HG02610 (cell line): ENCODE measurements around the gene GPX2.
A peak's percentile ranks its signal among the peaks of the same experiment; 100 is the strongest.
"Not testable (repeated sequence)": the region's sequence is repeated elsewhere in the genome, so short reads cannot be mapped to it uniquely, and the experiment has no call there.

Source experiments
- ATAC-seq: cut with Tn5 transposase; IDR thresholded peaks from one replicate; pipeline ENCODE4 v1.9.1; 2021; ENCODE audit warnings: mild to moderate bottlenecking, moderate library complexity; ENCODE audit not compliant: unreplicated experiment

GPX2 gene

DNA sequence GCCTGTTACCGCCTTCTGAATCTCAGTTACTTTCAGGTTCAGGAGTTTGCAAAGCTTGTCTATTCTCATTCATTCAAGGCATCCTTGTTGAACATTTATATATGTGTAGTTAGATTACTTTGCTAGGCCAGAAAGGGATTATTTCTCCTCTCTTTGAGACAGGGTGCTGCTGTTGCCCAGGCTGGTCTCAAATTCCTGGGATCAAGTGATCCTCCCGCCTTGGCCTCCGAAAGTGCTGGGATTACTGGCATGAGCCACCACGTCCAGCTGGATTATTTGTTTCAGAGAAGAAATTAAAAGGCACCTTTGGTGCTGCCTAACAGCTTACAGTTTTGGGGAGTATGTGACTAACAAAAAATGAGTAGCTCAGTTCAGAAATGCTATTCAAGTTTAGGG is 27.5 kb downstream of the GPX2 start:
- no peak for ATAC-seq

DNA sequence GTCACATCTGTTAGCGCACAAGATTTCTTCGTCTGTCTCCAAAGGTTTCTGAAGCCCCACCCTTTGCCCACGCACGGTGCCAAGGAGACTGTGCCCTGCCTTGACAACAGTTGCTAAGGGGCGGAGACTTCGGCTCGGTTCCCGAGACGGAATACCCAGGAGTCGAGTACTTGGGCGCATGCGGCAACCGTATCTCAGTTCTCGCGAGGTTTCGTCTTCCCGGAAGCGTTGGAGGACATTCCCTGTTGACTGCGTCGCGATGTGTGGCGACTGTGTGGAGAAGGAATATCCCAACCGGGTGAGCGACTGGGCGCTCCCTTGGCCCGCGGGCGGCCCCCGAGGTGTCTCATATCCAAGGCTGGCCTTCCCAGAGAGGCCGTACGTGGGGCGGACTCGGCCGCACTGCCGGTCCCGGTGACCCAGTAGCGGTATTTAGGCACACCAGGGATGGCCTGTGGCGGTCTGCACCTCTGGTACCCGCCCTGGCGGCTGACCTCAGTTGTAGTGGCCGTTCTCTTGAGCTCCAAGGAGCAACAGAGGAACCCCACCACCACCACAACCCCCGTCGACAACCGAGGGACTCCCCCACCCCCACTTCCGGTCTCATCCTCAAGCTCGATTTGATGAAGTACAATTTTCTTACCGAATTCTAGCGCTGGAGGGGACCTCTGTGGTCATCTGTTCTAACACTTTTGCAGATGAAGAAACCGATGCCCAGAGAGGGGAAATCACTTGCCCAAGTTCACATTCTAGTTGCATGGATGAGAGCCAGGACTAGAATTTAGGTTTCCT is 28.1 kb downstream of the GPX2 start, which contains the start of gene CHURC1:
TSS of gene CHURC1 (plus strand) at position 219 of the 792 bp plus-strand sequence. CDS start at position 260, 41 bp downstream.
- ATAC-seq: peak; percentile 97

DNA sequence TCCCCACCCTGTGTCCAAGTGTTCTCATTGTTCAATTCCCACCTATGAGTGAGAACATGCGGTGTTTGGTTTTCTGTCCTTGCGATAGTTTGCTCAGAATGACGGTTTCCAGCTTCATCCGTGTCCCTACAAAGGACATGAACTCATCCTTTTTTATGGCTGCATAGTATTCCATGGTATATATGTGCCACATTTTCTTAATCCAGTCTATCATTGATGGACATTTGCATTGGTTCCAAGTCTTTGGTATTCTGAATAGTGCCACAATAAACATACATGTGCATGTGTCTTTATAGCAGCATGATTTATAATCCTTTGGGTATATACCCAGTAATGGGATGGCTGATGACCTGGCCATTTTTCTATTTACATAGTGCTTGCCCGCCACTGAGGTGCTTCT is 29.1 kb downstream of the GPX2 start:
- ATAC-seq: not testable (repeated sequence)

DNA sequence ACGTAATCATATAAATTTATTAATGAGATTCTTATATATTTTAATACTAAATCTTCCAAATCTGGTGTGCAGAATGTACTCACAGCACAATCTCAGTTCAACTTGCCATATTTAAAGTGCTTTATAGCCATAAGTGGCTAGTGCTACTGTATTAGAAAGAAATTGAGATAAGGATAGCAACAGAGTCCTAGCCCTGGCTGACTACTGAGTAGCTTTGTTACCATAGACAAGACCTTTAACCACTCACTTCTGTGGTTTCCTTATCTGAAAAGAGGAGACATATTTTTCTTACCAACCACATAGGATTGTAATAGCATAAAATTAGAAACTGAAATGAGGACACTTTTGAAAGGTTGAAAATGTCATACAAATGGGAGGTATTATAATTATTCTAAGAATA is 30.3 kb downstream of the GPX2 start:
- no peak for ATAC-seq

DNA sequence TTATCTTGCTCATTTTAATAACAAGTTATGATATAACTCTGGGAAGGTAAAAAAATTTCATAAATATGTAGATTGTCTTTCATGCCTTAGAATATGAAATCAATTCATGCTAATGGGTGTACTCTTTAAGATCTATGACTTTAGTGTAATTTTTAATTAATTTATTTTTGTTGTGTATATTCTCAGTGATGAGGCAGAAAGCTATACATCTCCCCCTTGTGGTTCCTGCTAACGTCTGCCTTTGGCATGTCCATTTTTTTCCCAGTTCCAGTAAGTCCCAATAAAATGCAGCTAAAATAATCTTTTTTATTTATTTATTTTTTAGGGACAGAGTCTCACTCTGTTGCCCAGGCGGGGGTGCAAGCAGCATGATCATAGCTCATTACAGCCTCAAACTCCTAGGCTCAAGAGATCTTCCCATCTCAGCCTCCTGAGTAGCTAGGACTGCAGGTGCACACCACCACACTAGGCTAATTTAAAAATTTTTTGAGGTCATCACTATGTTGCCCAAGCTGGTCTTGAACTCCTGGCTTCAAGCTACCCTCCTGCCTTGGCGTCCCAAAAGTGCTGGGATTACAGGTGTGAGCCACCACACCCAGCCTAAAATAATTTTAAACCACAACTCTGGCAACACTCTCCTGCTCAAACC is 31.6 kb downstream of the GPX2 start:
- no peak for ATAC-seq

DNA sequence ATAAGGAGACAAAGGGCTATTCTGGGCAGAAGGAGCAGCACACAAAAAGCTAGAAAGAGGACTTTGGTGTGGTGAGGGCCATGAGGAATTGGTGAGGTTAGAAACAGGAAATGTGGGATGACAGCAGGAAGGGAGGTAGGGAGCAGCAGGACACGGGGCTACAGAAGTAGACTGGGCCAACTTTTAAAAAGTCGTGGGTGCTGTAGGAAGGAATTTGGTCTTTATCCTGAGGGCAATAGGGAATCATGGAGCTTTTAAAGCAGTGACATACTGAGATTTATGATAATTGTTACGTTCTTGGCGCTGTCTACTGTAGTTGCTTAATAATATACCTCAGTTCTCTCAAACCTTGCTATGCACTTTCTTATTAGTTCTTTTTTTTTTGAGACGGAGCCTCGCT is 36.5 kb downstream of the GPX2 start:
- no peak for ATAC-seq

DNA sequence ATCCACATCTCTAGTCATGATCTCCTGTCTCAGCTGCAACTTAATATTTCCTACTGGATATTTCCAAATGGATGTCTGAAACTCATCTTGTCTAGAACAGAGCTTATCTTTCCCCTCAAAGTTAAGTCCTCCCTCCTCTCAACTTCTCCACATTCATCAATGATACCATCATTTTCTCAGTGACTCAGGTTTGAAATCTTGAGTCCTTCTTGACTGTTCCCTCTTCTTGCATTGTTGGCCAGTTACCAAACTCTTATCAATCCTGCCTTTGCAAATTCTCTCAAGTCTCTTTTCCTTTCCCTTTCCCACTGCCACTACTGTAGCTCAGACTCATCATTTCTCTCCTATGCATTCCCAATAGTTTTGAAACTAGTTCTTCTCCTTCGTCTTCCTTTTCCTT is 42.6 kb downstream of the GPX2 start:
- no peak for ATAC-seq

DNA sequence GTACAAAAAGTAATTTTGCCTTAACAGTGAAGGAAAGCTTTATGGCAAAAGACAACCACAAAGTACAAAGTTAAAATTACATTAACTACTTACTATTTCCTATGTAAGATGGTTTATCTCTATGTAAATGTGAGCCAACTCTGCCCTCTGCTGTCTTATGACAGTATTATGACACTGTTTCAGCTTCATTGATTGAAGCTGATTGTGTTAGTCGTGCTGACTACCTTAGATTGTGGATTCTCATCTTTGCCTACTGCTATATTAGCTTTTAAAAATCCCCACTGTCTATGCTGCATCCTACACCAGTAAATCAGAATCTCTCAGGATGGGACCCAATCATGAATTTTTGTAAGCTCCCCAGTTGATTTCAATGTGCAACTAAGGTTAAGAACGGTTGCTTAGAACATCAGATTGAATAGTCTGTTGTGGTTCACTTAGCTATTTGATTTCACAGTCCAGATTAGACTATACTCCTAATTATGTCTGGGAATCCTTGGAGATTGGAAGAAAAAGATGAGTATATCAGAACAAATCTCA is 50.6 kb downstream of the GPX2 start:
- peak; percentile 58 for ATAC-seq

DNA sequence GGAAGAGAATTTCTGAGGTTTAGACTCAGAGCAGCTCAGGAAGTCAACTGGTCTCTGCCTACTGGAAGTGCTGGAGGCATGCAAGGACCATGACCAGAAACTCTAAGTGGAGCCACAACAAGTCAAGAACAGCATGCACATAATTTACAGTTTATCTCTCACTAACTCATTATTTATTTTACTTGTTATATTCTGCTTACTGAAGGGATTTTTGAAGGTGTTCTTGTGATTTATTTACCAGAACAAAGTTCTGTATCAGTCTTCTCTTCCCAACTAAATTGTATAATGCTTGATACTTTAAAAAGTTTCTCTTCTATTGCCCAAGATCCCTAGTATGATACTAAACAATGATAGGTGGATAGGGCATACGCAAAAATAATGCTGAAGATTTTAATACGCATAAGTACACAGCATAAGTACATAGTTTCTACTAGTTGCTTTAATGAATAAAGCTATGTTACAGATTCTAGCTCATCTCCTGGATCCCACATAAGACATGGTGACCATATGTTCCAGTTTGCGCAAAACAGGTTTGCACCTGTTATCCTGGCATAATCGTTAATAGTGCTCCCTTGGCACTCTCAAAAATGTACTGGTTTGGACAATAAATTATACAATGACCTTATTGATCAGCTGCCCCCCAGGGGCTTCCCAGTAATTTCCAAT is 51.2 kb downstream of the GPX2 start:
- no peak for ATAC-seq

DNA sequence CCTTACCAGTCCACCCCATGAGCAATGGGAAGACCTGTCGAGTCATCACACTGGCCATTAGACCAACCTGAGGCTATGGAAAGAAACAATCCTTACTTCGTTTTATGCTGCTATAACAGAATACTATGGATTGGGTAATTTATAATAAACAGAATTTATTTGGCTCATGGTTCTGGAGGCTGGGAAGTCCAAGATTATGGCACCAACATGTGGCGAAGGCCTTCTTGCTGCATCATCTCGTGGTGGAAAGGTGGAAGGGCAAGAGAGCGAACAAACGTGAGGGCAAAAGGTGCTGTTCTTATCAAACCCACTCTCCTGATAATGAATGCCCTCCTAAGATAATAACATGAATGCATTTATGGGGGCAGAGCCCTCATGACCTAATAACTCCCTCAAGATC is 53.2 kb downstream of the GPX2 start:
- ATAC-seq: no peak
